HG03095 (cell line): Measurements from ENCODE around the gene EFCAB7.

Experiments used
- ATAC-seq: cut with Tn5 transposase; IDR thresholded peaks from one replicate; pipeline ENCODE4 v1.9.1; 2021; ENCODE audit warnings: moderate library complexity; ENCODE audit not compliant: unreplicated experiment

The EFCAB7 gene

GRCh38 chr1:63601912-63602311 is 78.6 kb downstream of the EFCAB7 start:
- no peak for ATAC-seq

- no peak for ATAC-seq
These were observed 79.3 kb downstream of the EFCAB7 start for GRCh38 chr1:63602629-63603028.

GRCh38 chr1:63603810-63604209 is 80.5 kb downstream of the EFCAB7 start:
- ATAC-seq: no peak

- no peak for ATAC-seq
These were observed 84.0 kb downstream of the EFCAB7 start for GRCh38 chr1:63607322-63607721.

GRCh38 chr1:63611231-63611630 is 87.9 kb downstream of the EFCAB7 start:
- no peak for ATAC-seq

- ATAC-seq: no peak
These were observed 89.2 kb downstream of the EFCAB7 start for GRCh38 chr1:63612564-63612963.

GRCh38 chr1:63612971-63613370 is 89.6 kb downstream of the EFCAB7 start:
- no peak for ATAC-seq

- no peak for ATAC-seq
These were observed 92.6 kb downstream of the EFCAB7 start for GRCh38 chr1:63615768-63616420.

- no peak for ATAC-seq
These were observed 94.1 kb downstream of the EFCAB7 start for GRCh38 chr1:63617450-63617849.

- no peak for ATAC-seq
These were observed 94.7 kb downstream of the EFCAB7 start for GRCh38 chr1:63618011-63618410.

GRCh38 chr1:63619558-63619957 is 96.2 kb downstream of the EFCAB7 start:
- ATAC-seq: no peak

GRCh38 chr1:63620671-63621070 is 97.3 kb downstream of the EFCAB7 start:
- no peak for ATAC-seq

GRCh38 chr1:63621075-63621474 is 97.8 kb downstream of the EFCAB7 start:
- no peak for ATAC-seq

GRCh38 chr1:63621698-63622097 is 98.4 kb downstream of the EFCAB7 start:
- ATAC-seq: no peak
